ENCODE results near the gene REC8. TPM values are rescaled to one million over a fixed set of nuclear protein-coding genes. Genes with fewer than 3 reads are reported as not detected.

REC8 gene
- total and polyA plus RNA-seq, 2 of the 13 experiments (the other 11 are each of a cell fraction or from before 2014, with no cell fraction given), result 3.4 to 14.7 TPM

DNA sequence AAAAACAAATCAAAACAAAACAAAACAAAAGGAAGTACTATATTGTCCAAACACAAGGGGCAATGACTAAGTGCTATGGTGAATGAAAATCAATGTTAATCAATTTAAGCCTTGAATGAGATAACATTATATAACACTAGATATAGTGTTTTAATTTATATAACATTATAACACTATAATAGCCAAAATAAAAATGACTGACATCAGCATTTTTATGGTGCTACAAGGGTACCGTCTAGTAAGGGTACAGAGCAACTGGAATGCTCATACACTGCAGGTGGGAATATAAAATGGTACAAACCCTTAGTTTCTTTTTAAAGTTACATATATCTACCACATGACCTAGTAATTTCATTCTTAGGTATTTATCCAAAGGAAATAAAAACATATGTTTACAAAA is 54.6 kb downstream of the REC8 start:
- H3K36me3 ChIP-seq (replicated peaks in 1 of 2; ENCODE audit: control insufficient read depth in 1 of 2, insufficient read depth in 2 of 2, low read length in 2 of 2), result peaks cover 1 to 17% of the 10 kb centered on the region in 2 experiments; a peak in 2 of 5 replicates
- 94% methylated on average over 1 of the region's 1 CpG for WGBS (ENCODE audit: low lambda C conversion rate)
- CTCF ChIA-PET (ENCODE audit: low intra/inter-chr PET ratio, low total read pairs), result no interaction called here

More for the DNA sequence above, 54.6 kb downstream of the REC8 start:
- peaks cover 31% of the 10 kb centered on the region for H3K4me1 ChIP-seq (ENCODE audit: insufficient read depth, low read length)
- H3K4me3 ChIP-seq (replicated peaks in 1 of 3; ENCODE audit: insufficient read depth in 1 of 3, low read depth in 2 of 3, low read length in 3 of 3), result no peak overlapping the region
- peaks cover 1% of the 10 kb centered on the region; the same call in 1 of the 2 replicates for H4K20me1 ChIP-seq (ENCODE audit: insufficient read depth, low read length)
- no peak overlapping the region for H3K4me2 ChIP-seq (ENCODE audit: low read depth, low read length)
- no peak for DNase-seq (ENCODE audit: low spot score)
- H3K9me3 ChIP-seq (ENCODE audit: low read length), result no peaks in the 10 kb centered on the region
- no peak overlapping the region for H3K9ac ChIP-seq (ENCODE audit: insufficient read depth, low read depth, low read length)
- H2AFZ ChIP-seq (ENCODE audit: low read length), result no peak overlapping the region
- in situ Hi-C loops (cut with HindIII; ENCODE audit: extremely low pct_ligation_motif_present, low pct_unique_long_range_greater_than_20kb) (no loop called here), intact Hi-C loops (cut with micrococcal nuclease; ENCODE audit: unreplicated experiment) (no loop called here)
- POLR2A ChIA-PET, result interaction anchor here (1.5 to 1.8 kb wide), 2 partner anchors 16 to 132 kb away, joined by 6 to 10 read pairs; partner anchors contain the start of genes PCK2 and TINF2
- no TSS peak for BruUV-seq (replicated peaks)
- H3K27ac ChIP-seq (ENCODE audit: extremely low read length, insufficient read depth, low read length), result no peak overlapping the region
- H3K79me2 ChIP-seq (ENCODE audit: insufficient read depth, low read length), result peaks cover 73% of the 10 kb centered on the region
- TF ChIP-seq MAFK (conservative IDR thresholded peaks at IDR 0.05 in 1 of 2, IDR thresholded peaks at IDR 0.05 in 1 of 2; ENCODE audit: low read length in 2 of 2) (peak; percentile 99 to 100), MAFF (IDR thresholded peaks at IDR 0.05; ENCODE audit: low read depth, low read length) (peak; percentile 98), AGO2 (optimal IDR thresholded peaks at IDR 0.05; ENCODE audit: low read depth, low read length) (peak; percentile 29), SNAI1 (CRISPR knock-in tag; IDR thresholded peaks at IDR 0.05; ENCODE audit: borderline replicate concordance) (no peak)
- TF ChIP-seq, protein P1, sequence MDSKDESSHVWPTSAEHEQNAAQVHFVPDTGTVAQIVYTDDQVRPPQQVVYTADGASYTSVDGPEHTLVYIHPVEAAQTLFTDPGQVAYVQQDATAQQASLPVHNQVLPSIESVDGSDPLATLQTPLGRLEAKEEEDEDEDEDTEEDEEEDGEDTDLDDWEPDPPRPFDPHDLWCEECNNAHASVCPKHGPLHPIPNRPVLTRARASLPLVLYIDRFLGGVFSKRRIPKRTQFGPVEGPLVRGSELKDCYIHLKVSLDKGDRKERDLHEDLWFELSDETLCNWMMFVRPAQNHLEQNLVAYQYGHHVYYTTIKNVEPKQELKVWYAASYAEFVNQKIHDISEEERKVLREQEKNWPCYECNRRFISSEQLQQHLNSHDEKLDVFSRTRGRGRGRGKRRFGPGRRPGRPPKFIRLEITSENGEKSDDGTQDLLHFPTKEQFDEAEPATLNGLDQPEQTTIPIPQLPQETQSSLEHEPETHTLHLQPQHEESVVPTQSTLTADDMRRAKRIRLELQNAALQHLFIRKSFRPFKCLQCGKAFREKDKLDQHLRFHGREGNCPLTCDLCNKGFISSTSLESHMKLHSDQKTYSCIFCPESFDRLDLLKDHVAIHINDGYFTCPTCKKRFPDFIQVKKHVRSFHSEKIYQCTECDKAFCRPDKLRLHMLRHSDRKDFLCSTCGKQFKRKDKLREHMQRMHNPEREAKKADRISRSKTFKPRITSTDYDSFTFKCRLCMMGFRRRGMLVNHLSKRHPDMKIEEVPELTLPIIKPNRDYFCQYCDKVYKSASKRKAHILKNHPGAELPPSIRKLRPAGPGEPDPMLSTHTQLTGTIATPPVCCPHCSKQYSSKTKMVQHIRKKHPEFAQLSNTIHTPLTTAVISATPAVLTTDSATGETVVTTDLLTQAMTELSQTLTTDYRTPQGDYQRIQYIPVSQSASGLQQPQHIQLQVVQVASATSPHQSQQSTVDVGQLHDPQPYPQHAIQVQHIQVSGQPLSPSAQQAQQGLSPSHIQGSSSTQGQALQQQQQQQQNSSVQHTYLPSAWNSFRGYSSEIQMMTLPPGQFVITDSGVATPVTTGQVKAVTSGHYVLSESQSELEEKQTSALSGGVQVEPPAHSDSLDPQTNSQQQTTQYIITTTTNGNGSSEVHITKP (CRISPR knock-in tag; IDR thresholded peaks at IDR 0.05; ENCODE audit: low read depth), result no peak
- H3K27me3 ChIP-seq (ENCODE audit: control insufficient read depth in 1 of 2, insufficient read depth in 2 of 2, low read length in 2 of 2), result peaks cover 0 to 1% of the 10 kb centered on the region in 2 experiments; a peak in 1 of 5 replicates
- no peak for FAIRE-seq
- no peak for ATAC-seq

All from HepG2 (cell line).